HG02981 (cell line): Measurements from ENCODE around the gene MAU2.

ENCODE experiments used
- ATAC-seq: cut with Tn5 transposase; IDR thresholded peaks from one replicate; pipeline ENCODE4 v1.9.1; 2021; ENCODE audit warnings: mild to moderate bottlenecking, moderate library complexity; ENCODE audit not compliant: unreplicated experiment

Gene MAU2

GRCh38 chr19:19407633-19407930 is 87.0 kb downstream of the MAU2 start:
- no peak for ATAC-seq
